Measurements from ENCODE around the gene LY6G5B.

The LY6G5B gene

GRCh38 chr6:31718265-31718664 is 48.5 kb downstream of the LY6G5B start:
- no peak for DNase-seq

GRCh38 chr6:31719001-31719400 is 49.2 kb downstream of the LY6G5B start:
- no peak for DNase-seq

DNA sequence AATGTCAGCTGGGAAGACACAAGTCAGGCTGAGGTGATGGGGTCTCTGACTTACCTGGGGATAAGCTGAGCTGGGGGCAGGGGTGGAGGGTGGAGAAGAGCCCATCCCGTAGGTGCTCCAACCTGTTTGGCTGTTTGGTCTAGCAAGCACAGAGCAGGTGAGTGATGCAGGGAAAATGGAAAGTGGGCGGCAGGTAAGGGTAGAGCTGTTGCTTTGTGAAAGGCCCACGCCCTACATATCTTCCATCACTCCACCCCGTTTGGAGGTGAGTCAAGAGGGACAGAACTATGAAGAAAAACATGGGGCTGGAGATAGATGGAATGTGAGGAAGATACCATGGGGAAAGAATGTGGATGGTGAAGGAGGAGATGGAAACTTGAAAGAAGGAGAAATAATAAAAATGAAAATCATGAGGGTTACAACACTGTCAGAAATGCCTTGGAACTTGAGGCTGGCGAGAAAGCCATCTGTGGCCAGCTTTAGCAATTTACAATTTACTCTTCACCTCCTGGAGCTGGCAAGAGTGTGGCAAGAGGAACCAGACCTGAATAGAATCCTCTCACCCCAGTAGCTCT is 50.5 kb downstream of the LY6G5B start:
- no peak for DNase-seq

- DNase-seq = no peak
These were observed 51.7 kb downstream of the LY6G5B start, which contains the start of gene LY6G6C for GRCh38 chr6:31721351-31722020. TSS of gene LY6G6C (minus strand) at chr6:31721746. CDS start at chr6:31721679, 67 bp downstream.

- no peak for DNase-seq
These were observed 52.4 kb downstream of the LY6G5B start for GRCh38 chr6:31722173-31722572.
